AG09319 (cell line): ENCODE data around the gene CARMIL1.

ENCODE experiments used
- DNase-seq: peaks from one replicate; pipeline ENCODE4 v3.0.0-alpha.2; 2010; ENCODE audit warnings: low read depth; ENCODE audit errors: extremely low read depth
- CTCF ChIP-seq: IDR thresholded peaks from 2 replicates; pipeline ENCODE4 v1.5.1; 2011; ENCODE audit warnings: low read depth, mild to moderate bottlenecking, inconsistent platforms, low read length, moderate library complexity

CARMIL1 gene

GRCh38 chr6:25619217-25619616, 340.0 kb downstream of the CARMIL1 start:
- TF ChIP-seq CTCF, result no peak
- no peak for DNase-seq

GRCh38 chr6:25620391-25620790, 341.2 kb downstream of the CARMIL1 start:
- TF ChIP-seq CTCF, result no peak
- DNase-seq, result no peak

- DNase-seq, result no peak
- TF ChIP-seq CTCF, result no peak
Measured at GRCh38 chr6:25623065-25623464, 343.9 kb downstream of the CARMIL1 start.

GRCh38 chr6:25623879-25624278, 344.7 kb downstream of the CARMIL1 start:
- no peak for DNase-seq
- TF ChIP-seq CTCF, result no peak

- TF ChIP-seq CTCF, result no peak
- DNase-seq, result no peak
Measured at GRCh38 chr6:25627001-25627400, 347.8 kb downstream of the CARMIL1 start.

- DNase-seq, result no peak
- TF ChIP-seq CTCF, result no peak
Measured at GRCh38 chr6:25628471-25629197, 349.5 kb downstream of the CARMIL1 start.

- DNase-seq, result no peak
- no peak for TF ChIP-seq CTCF
Measured at GRCh38 chr6:25629198-25629576, 350.0 kb downstream of the CARMIL1 start.
